Measurements from ENCODE around the gene ZNF205. TPM values are rescaled to one million over a fixed set of nuclear protein-coding genes. Genes with fewer than 3 reads are reported as not detected.

ZNF205 gene
- total and polyA plus RNA-seq, 2 of the 8 experiments (the other 6 are each of a cell fraction or from before 2014, with no cell fraction given) = 19.1 to 19.9 TPM

GRCh38 chr16:3099395-3099731 lies 13.0 kb upstream of the ZNF205 start (continued):
- TF ChIP-seq GTF2F1 (IDR thresholded peaks at IDR 0.05; ENCODE audit: borderline replicate concordance, low read depth, low read length) (no peak), SP1 (IDR thresholded peaks at IDR 0.05; ENCODE audit: low read depth, low read length) (no peak), HDAC2 (IDR thresholded peaks at IDR 0.05; ENCODE audit: borderline replicate concordance in 1 of 2, low read depth in 2 of 2, low read length in 2 of 2) (no peak), POLR2A (IDR thresholded peaks at IDR 0.05; ENCODE audit: control extremely low read depth in 1 of 2, low read depth in 2 of 2, low read length in 2 of 2) (peak in 1 of 2 experiments; percentile 47; a peak in 2 of 3 replicates), EZH2 (IDR thresholded peaks at IDR 0.05; ENCODE audit: low read depth, low read length, severe bottlenecking) (no peak), KDM1A (IDR thresholded peaks at IDR 0.05; ENCODE audit: borderline replicate concordance, low read length) (no peak), TAF7 (optimal IDR thresholded peaks at IDR 0.05; ENCODE audit: borderline replicate concordance, low read depth, low read length) (peak; percentile 6)

Measured in H1 (cell line).